COLO829 (cell line): ENCODE data around the gene ACTA1.
"Not testable (repeated sequence)": the region's sequence is repeated elsewhere in the genome, so short reads cannot be mapped to it uniquely, and the experiment has no call there.

Experiments used
- DNase-seq: peaks from one replicate; pipeline ENCODE4 v3.0.0; 2012; ENCODE audit warnings: low spot score

The ACTA1 gene

GRCh38 chr1:229409616-229410369, 24.1 kb downstream of the ACTA1 start:
- DNase-seq, result no peak

GRCh38 chr1:229408458-229409037, 25.3 kb downstream of the ACTA1 start:
- DNase-seq, result no peak

GRCh38 chr1:229407206-229408026, 26.5 kb downstream of the ACTA1 start:
- no peak for DNase-seq

GRCh38 chr1:229406798-229407197, 27.1 kb downstream of the ACTA1 start:
- DNase-seq, result no peak

GRCh38 chr1:229403573-229403972, 30.3 kb downstream of the ACTA1 start:
- DNase-seq, result no peak

- no peak for DNase-seq
These were observed 30.9 kb downstream of the ACTA1 start for GRCh38 chr1:229402993-229403392.

GRCh38 chr1:229402329-229402728, 31.6 kb downstream of the ACTA1 start:
- DNase-seq, result not testable (repeated sequence)

GRCh38 chr1:229397762-229398161, 36.1 kb downstream of the ACTA1 start:
- no peak for DNase-seq

- no peak for DNase-seq
These were observed 37.2 kb downstream of the ACTA1 start for GRCh38 chr1:229396585-229397206.

- DNase-seq, result not testable (repeated sequence)
These were observed 39.4 kb downstream of the ACTA1 start for GRCh38 chr1:229394517-229394916.

GRCh38 chr1:229392936-229393335, 41.0 kb downstream of the ACTA1 start:
- no peak for DNase-seq

- no peak for DNase-seq
These were observed 43.8 kb downstream of the ACTA1 start for GRCh38 chr1:229390130-229390529.

- no peak for DNase-seq
These were observed 44.9 kb downstream of the ACTA1 start for GRCh38 chr1:229388897-229389580.

GRCh38 chr1:229385853-229386456, 47.9 kb downstream of the ACTA1 start:
- DNase-seq, result peak; percentile 27

- DNase-seq, result no peak
These were observed 49.1 kb downstream of the ACTA1 start for GRCh38 chr1:229384822-229385221.

- DNase-seq, result no peak
These were observed 49.9 kb downstream of the ACTA1 start for GRCh38 chr1:229383961-229384360.

GRCh38 chr1:229383188-229383587, 50.7 kb downstream of the ACTA1 start:
- no peak for DNase-seq
